SIG-M5 treated with dmso at 0.1 percent for 504 hours (cell line): Measurements from ENCODE around the gene EPSTI1.
A peak's percentile ranks its signal among the peaks of the same experiment; 100 is the strongest.
"Not testable (repeated sequence)": the region's sequence is repeated elsewhere in the genome, so short reads cannot be mapped to it uniquely, and the experiment has no call there.

Experiments used
- DNase-seq: peaks from one replicate; lab custom pipeline; 2025; ENCODE audit not compliant: unreplicated experiment; lab: John Stamatoyannopoulos, UW

EPSTI1 gene

GRCh38 chr13:42991898-42992763 lies at the start of gene EPSTI1:
EPSTI1 (minus strand) TSS chr13:42992241; CDS start chr13:42992165, 76 bp downstream.
- DNase-seq = peak; percentile 28

GRCh38 chr13:43041369-43041921 lies 49.4 kb upstream of the EPSTI1 start:
- DNase-seq = no peak

GRCh38 chr13:43040581-43041368 lies 48.7 kb upstream of the EPSTI1 start:
- not testable (repeated sequence) for DNase-seq

GRCh38 chr13:43039966-43040365 lies 47.9 kb upstream of the EPSTI1 start:
- DNase-seq = no peak

- no peak for DNase-seq
Observed at GRCh38 chr13:43036351-43037250, 44.6 kb upstream of the EPSTI1 start.

GRCh38 chr13:43033038-43033437 lies 41.0 kb upstream of the EPSTI1 start:
- DNase-seq = no peak

- no peak for DNase-seq
Observed at GRCh38 chr13:43031881-43032280, 39.8 kb upstream of the EPSTI1 start.

- DNase-seq = no peak
Observed at GRCh38 chr13:43030548-43030947, 38.5 kb upstream of the EPSTI1 start.

GRCh38 chr13:43026262-43026661 lies 34.2 kb upstream of the EPSTI1 start:
- no peak for DNase-seq

GRCh38 chr13:43023289-43023963 lies 31.4 kb upstream of the EPSTI1 start, which contains the start of gene DNAJC15:
DNAJC15 (plus strand) TSS chr13:43023586; CDS start chr13:43023627, 41 bp downstream.
- peak; percentile 66 for DNase-seq

- DNase-seq = no peak
Observed at GRCh38 chr13:43022934-43023288, 30.9 kb upstream of the EPSTI1 start.

- DNase-seq = no peak
Observed at GRCh38 chr13:43021926-43022670, 30.1 kb upstream of the EPSTI1 start.

- DNase-seq = no peak
Observed at GRCh38 chr13:43020794-43021193, 28.8 kb upstream of the EPSTI1 start.

GRCh38 chr13:43019811-43020210 lies 27.8 kb upstream of the EPSTI1 start:
- no peak for DNase-seq

- no peak for DNase-seq
Observed at GRCh38 chr13:43016226-43016625, 24.2 kb upstream of the EPSTI1 start.

- DNase-seq = no peak
Observed at GRCh38 chr13:43014162-43014561, 22.1 kb upstream of the EPSTI1 start.

- no peak for DNase-seq
Observed at GRCh38 chr13:43009506-43009905, 17.5 kb upstream of the EPSTI1 start.

GRCh38 chr13:43008596-43008995 lies 16.6 kb upstream of the EPSTI1 start:
- no peak for DNase-seq

GRCh38 chr13:43006893-43007631 lies 15.0 kb upstream of the EPSTI1 start:
- DNase-seq = no peak
